GM21717 (cell line): ENCODE data around the gene AMZ2.
"Not testable (repeated sequence)": the region's sequence is repeated elsewhere in the genome, so short reads cannot be mapped to it uniquely, and the experiment has no call there.

Experiments used
- ATAC-seq: cut with Tn5 transposase; IDR thresholded peaks from one replicate; pipeline ENCODE4 v1.9.1; 2021; ENCODE audit warnings: mild to moderate bottlenecking, moderate library complexity; ENCODE audit not compliant: unreplicated experiment

Gene AMZ2

DNA sequence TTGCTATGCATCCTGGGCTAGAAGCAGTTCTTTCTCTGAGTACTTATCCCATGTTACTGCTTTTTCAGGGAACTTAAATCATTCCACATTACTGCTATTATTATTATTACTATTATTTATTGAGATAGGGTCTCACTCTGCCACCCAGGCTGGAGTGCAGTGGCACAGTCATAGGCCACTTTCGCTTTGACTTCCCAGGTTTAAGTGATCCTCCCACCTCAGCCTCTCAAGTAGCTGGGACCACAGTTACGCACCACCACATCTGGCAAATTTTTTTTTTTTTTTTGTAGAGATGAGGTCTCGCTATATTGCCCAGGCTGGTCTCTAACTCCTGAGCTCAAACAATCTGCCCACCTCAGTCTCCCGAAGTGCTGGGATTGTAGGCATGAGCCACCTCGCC is 28.4 kb upstream of the AMZ2 start:
- not testable (repeated sequence) for ATAC-seq

DNA sequence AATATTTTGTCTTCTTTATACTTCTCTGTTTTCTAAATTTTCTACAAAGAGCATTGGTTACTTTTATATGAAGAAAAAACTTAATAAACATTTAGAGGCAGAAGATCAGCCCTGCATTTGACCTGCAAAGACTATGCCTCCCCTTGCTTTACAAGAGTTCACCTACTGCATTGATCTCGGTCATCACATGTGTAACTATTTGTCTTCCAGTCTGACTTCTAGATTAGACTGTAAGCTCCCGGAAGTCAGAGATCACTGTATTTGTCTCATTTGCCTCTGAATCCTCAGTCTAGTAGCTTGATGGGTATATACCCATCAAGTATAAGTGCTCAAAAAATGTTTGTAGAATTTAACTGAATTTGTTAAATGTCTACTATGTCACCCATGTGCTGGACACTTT is 27.7 kb upstream of the AMZ2 start:
- ATAC-seq = not testable (repeated sequence)

DNA sequence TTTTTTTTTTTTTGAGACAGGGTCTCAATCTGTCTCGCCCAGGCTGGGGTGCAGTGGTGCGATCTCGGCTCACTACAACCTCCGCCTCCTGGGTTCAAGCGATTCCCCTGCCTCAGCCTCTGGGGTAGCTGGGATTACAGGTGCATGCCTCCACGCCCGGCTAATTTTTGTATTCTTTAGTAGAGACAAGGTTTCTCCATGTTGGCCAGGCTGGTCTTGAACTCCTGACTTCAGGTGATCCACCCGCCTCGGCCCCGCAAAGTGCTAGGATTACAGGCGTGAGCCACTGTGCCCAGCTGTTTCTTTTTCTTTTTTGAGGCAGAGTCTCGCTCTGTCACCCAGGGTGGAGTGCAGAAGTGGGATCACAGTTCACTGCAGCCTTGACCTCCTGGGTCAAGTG is 27.1 kb upstream of the AMZ2 start:
- ATAC-seq = not testable (repeated sequence)

DNA sequence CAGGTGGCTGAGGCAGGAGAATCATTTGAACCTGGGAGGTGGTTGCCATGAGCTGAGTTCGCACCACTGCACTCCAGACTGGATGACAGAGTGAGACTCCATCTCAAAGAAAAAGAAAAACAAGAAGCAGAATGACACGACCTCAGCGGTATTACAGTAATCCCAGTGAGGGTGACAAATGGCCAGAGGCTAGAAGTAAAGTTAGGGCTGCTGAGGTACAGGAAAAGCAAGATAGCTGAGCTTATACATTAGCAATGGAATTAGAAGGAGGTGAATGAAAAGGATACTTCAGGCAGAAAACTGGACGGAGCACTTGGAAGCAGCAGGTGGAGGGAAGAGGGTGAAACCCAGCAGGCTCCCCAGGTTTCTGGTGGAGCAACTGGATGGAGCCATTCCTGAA is 26.1 kb upstream of the AMZ2 start:
- no peak for ATAC-seq

DNA sequence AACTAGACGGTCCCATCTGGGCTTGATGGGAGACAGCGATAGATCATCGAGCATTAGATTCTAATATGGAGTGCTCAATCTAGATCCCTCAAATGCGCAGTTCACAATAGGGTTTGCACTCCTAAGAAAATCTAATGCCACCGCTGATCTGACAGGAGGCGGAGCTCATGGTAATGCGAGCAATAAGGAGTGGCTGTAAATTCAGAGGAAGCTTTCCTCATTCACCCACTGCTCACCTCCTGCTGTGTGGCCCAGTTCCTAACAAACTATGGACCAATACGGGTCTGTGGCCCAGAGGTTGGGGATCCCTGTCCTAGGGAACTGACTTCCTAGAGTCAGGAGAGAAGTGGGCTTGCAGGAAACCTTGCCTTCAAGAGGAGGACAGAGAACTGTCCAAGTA is 25.2 kb upstream of the AMZ2 start:
- no peak for ATAC-seq

DNA sequence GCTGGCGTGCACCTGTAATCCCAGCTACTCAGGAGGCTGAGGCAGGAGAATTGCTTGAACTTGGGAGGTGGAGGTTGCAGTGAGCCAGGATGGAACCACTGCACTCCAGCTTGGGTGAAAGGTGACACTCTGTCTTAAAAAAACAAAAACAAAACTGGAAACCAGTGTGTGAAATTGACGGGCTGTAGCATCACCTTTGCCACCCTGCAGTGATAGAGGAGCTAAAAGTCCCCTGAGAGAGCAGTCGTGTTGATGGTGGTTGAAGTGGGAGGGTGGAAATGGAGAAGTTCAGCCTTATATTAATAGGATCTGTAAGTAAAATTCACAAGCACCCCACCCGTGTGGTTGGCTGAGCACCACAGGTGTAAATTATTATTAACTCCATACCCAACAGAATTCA is 22.8 kb upstream of the AMZ2 start:
- not testable (repeated sequence) for ATAC-seq

DNA sequence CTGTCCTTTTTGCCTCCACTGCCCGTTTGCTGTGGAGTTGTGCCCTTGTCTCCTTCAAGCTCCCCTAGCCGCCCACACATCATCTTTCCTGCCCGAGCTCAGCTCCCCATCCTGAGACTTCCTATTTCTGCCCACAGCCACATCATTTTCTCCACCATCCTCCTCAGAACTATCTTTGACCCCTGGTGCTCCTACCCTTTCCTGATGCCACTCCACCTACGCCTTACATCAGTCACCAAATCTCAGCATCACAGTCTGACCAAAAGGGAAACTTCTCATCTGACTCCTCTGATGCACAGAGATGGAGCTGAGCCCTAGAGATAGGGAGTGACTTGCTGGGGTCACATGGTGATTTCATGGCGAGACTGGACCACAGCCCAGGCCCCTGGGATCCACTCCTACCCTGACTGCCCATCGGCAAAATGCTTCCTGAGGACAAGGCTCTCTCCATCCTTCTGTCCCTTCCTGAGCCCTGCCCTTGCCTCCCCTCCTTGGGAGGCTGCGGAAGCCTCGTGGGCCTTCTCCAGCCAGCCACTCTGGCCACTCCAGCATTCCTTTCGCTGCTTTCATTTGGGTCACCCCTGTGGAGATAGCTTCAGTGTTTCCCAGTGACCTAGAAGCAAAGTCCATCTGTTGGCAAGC is 19.7 kb upstream of the AMZ2 start:
- not testable (repeated sequence) for ATAC-seq

DNA sequence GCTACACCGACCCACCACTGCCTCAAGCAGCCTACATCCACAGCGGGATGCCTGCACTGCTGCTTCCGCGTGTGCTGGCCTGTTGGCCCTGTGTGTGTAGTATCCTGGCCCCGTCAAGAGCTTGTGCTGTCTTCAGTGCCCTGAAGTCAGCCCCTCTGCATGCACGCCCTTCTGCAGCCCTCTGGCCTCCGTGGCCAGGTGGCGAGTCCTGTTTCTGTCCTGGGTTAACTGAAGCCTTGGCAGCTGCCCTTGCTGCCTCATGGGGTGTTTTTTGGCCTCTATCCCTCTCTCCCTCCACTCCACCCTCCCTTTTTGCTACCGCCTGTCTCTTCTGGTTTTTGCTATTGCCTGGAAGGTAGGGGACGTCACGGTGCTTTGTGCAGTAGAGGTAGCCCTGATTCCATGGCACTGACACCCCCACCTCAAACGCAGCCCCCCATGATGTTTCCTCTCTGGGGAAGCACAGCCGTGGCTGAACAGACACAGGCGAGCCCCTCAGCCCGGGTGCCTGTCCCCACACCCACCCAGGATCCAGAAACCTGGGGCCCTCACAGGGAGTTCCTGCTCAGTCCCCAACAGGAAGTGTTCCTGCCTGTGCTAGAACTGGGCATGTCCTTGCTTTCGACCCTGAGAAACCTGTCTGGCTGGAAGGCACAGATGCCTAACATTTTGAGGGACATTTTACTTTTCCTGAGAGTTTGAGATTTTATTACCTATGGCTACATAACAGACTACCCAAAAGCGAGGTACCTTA is 18.8 kb upstream of the AMZ2 start:
- no peak for ATAC-seq

DNA sequence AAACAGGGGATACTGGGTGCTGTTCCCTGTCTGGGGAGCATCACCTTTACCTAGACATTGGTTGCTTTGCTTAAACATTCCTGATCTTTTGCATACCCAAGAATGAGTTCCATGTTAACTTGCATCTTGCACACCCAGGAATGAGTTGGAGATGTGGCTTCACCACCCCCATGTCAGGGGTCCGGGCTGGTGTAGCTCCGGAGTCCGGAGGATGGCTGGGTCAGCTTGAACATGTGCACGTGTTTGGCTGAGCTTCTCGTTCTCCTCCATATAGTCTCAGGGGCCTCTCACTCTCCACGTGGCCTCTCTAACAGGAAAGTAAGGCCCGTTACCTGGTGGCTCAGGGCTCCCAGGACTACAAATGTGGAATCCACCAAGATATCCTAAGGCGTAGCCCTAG is 18.2 kb upstream of the AMZ2 start:
- ATAC-seq = no peak

DNA sequence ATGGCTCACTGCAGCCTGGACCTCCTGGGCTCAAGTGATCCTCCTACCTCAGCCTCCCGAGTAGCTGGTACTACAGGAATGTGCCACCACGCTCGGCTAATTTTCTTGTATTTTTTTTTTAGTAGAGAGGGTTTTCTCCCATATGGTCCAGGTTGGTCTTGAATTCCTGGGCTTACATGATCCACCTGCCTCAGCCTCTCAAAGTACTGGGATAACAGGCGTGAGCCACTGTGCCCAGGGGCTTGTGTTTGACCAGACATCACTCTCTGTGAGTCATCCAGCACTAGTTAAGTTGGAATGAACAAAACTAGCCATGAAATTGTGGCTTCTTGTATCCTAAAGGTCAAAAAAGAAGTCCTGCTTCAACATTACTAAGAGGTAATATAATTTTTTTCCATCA is 16.7 kb upstream of the AMZ2 start:
- ATAC-seq = not testable (repeated sequence)

DNA sequence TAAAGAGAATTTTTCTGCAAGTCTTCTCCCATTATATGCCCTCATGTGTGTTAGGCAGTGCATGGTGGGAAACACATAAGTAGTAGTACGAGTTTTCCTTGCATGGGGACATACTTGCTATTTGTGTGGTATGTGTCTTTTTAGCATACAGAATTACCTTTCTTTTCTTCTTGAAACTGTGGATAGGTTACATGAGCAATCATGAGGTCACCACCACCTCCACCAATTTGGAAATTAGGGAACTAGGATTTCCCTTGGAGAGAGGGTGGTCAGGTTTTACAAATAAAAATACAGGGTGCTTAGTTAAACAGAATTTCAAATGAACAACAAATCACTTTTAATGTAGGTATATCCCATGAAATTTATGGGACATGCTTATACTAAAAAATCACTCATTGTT is 16.3 kb upstream of the AMZ2 start:
- no peak for ATAC-seq

DNA sequence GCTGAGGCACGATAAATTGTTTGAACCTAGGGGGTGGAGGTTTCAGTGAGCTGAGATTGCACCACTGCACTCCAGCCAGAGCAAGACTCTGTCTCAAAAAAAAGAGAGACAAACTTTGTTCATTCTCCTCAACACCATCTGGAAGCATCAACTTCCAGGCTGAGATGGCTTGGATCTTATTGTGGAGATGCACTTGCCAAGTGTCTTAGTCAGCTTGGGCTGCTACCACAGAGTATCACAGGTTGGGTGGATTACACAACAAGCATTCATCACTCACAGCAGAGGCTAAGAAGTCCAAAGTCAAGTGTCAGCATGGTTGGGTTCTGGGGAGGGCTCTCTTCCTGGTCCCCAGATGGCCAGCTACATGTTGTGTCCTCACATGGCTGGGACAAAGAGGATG is 15.1 kb upstream of the AMZ2 start:
- ATAC-seq = not testable (repeated sequence)

DNA sequence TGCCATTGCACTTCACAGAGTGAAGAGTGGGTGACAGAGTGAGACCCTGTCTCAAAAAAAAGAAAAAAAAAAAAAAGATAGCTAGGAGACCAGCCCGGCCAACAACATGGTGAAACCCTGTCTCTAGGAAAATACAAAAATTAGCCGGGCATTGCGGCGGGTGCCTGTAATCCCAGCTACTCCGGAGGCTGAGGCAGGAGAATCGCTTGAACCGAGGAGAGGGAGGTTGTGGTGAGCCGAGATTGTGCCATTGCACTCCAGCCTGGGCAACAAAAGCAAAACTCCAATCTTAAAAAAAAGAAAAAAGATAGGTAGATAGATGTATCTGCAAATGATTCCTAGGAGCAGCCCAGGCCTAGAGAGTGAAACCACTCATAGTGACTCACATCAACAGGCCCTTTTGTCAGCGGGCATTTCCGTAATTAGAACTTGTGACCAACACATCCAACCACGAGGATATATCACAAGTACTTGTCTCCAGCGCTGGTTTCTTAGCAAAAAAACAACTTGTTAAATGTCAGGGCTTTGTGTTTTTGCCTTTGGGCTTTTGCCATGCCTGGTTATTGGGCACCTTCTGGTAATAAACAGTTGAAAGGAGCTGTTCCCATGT is 13.0 kb upstream of the AMZ2 start:
- ATAC-seq = peak; percentile 30

DNA sequence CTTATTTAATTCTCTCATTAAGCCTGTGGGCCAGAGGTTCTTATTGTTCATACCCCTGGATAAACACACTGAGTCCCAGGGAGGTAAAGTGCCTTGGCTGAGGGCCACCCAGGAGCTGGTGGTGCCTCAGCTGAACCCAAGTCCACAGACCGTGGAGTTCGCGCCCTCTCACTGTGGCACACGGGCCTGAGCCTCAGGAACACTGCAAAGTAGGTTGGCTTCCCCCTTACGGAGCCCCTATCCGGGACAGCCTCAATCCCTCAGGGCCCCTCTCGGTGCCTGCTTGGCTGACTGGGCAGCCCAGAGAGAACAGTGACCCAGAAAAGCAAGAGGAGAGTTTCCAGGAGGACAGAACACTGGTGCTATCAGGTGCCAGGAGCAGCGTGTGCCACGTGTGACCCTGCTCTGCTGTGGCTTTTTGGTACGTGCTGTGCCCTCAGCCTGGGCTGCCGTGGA is 12.5 kb upstream of the AMZ2 start:
- ATAC-seq = not testable (repeated sequence)

DNA sequence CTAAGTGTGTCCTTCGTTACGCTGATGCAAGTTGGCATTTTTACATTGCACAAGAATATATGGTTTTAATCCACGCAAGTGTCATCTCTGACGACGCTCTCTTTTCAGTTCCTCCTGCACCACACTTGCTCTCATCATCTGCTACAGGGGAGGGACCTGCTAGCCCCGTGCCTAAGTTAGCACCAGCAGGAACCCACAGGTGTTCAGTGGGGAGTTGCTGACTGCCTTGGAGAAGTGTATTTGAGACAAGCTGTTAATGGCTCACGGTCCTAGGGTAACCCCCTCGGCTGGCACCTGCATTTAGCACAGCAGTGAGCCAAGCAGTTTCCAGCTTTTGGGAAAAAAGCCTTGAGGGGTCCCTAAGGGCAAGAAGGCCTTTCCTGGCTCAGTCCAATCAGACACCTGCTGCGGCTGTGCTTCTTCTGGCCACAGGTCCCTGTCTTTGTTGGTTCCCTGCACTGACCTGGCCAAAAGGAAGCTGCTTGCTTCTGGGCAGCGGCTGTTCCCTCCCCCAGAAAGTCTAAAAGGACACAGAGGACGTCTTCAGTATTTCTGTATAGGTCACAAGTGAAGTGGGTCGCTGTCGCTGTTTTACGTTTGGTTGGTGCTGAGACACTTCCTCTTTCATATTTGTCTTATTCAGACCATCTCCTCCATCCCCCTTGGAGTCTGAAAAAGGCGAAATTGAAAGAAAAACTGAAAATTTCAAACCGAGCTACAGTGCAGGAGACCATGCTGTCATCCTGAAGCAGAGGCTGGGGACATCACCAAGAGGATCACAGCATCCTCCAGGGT is 10.3 kb upstream of the AMZ2 start:
- ATAC-seq = peak; percentile 71

DNA sequence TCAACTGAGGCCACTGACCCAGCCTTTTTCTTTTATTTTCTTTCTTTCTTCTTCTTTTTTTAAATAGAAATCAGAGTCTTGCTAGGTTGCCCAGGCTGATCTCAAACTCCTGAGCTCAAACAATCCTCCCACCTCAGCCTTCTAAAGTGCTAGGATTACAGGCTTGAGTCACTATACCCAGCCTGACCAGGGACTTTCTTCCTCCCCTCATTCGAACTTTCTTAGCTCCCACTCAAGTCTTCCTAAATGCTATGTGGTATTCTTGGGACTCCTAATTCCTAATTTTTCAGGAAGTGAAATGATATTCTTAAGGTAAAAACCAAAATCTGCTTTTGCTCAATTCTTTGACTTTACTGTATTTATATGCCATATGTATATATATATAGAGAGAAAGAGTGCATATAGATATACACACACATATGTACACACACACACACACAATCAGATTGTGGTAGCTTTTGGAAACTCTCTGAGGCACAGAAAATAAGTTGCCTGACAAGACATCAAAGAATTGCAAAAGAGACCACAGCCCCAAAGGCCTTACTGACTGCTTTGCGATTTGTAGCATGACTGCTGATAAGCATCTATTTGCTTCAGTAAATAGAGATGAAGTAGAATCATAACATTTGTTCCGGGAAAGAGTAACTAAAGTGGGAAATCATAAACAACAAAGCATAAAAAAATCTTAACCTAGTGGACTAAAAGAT is 9.5 kb upstream of the AMZ2 start:
- ATAC-seq = peak; percentile 7

DNA sequence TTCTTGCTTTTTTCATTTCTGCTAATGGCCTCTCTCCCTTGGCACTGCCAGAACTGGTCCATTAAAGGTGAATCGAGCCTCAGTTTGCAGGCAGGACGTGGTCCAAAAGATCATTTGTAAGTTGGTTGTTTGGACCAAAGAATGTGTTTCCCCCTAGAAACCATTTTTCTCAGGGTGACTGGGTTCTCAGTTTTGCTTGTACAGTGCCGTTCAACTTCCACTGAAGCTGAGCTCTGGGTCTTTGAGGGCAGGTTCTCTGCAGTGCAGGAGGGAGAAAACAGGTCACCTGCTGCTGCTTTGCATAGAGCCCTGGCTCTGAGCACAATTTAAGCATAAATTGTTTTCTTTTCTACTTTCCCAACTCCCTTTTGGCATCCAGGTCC is 9.0 kb upstream of the AMZ2 start:
- ATAC-seq = peak; percentile 28

DNA sequence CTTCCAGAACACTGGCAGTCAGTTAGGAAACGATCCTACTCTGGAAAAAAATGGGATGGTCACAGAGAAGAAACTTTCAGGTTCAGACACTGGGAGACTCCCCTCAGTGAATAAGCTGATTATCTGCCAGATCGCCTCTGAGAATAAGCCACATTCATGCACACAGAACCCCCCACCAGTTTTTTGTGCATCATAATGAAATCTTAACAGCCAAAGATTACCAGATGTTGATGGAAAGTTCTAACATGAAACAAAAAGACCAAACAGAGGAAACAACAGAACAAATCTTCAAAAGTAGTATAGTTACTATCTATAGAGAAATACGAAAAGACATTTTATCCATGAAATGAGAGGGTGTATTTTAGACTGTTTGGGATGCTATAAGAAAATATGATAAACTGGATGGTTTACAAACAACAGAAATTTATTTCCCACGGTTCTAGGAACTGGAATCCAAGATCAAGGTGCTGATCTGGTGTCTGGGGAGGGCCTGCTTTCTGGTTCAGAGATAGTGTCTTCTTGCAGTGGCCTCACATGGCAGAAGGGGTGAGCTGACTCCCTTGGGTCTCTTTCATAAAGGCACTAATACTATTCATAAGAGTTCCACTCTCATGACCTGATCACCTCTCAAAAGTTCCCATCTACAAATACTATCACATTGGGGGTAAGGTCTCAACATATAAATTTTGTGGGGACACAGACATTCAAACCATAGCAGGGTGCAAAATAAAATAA is 8.0 kb upstream of the AMZ2 start:
- ATAC-seq = no peak

DNA sequence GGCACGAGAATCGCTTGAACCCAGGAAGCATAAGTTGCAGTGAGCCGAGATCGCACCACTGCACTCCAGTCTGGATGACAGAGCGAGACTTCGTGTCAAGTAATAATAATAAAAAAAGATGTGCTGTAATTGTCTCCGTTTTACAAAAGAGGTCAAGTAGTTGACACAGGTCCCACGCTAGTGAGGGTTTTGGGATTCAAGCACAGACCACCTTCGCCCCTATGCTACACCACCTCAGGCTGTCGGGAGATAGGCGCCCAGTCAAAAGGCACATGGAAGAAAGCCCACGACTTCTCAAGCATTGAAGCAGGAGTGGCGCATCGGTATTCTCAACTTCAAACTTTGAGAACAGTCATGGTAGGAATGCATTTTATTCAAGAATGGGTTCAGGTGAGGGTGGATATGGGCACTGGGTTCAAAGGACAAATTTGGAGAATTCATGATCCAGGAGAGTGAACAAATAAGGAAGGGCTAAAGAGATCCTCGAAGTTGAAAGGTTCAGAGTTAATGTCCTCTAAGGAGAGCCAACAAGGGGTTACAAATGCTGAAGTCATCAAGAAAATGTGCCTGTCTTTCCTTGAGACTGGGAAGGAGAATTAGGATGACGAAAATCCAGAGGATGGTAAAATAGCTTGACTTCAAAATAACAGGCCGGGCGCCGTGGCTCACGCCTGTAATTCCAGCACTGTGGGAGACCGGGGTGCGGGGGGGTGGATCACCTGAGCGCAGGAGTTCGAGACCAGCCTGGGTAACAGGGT is 1.4 kb upstream of the AMZ2 start:
- ATAC-seq = no peak
